Loucy (cell line): Measurements from ENCODE around the gene MTRF1L.

Experiments used
- H2AFZ ChIP-seq: fragments of 200-600 bp; sonication (generic); 2 replicates; pipeline ENCODE4 v1.6.0; 2016; ENCODE audit warnings: antibody characterized with exemption, mild to moderate bottlenecking, low read length, moderate library complexity
- H3F3A ChIP-seq: fragments of 200-600 bp; 2 replicates; pipeline ENCODE4 v1.6.0; 2016; ENCODE audit warnings: antibody characterized with exemption, low read depth, mild to moderate bottlenecking
- H3K27me3 ChIP-seq: fragments of 200-600 bp; sonication (generic); 2 replicates; pipeline ENCODE4 v1.6.1; 2014; ENCODE audit warnings: low read length, mild to moderate bottlenecking; ENCODE audit not compliant: insufficient read depth, poor library complexity, severe bottlenecking
- H3K36me3 ChIP-seq: fragments of 200-600 bp; sonication (generic); 2 replicates; pipeline ENCODE4 v1.6.1; 2016; ENCODE audit warnings: low read length; ENCODE audit not compliant: insufficient read depth
- H3K4me1 ChIP-seq: fragments of 200-600 bp; sonication (generic); 2 replicates; pipeline ENCODE4 v1.5.1; 2014; ENCODE audit warnings: low read length, mild to moderate bottlenecking; ENCODE audit not compliant: insufficient read depth, poor library complexity, severe bottlenecking
- H3K4me2 ChIP-seq: fragments of 200-600 bp; sonication (generic); 2 replicates; pipeline ENCODE4 v1.6.0; 2014; ENCODE audit warnings: antibody characterized with exemption, low read length, low read depth, mild to moderate bottlenecking; ENCODE audit not compliant: poor library complexity, severe bottlenecking
- H3K4me3 ChIP-seq: fragments of 200-600 bp; sonication (generic); 2 replicates; pipeline ENCODE4 v1.5.1; 2014; ENCODE audit warnings: low read length, mild to moderate bottlenecking, mixed read lengths; ENCODE audit not compliant: poor library complexity, severe bottlenecking
- H3K79me2 ChIP-seq: fragments of 200-600 bp; sonication (generic); 2 replicates; pipeline ENCODE4 v1.6.1; 2014; ENCODE audit warnings: low read length; ENCODE audit not compliant: insufficient read depth
- H3K9ac ChIP-seq: fragments of 200-600 bp; sonication (generic); 2 replicates; pipeline ENCODE4 v1.6.0; 2014; ENCODE audit warnings: mild to moderate bottlenecking, low read depth, low read length, moderate library complexity; ENCODE audit not compliant: poor library complexity, severe bottlenecking
- H3K9me2 ChIP-seq: fragments of 200-600 bp; sonication (generic); replicated peaks from 2 replicates; pipeline ENCODE4 v1.6.1; 2016; ENCODE audit warnings: low read depth, low read length, mixed read lengths
- H3K9me3 ChIP-seq: fragments of 200-600 bp; sonication (generic); 2 replicates; pipeline ENCODE4 v1.6.1; 2014; ENCODE audit warnings: mild to moderate bottlenecking, antibody characterized with exemption, low read length, low read depth; ENCODE audit not compliant: insufficient read depth
- H4K20me1 ChIP-seq: fragments of 200-600 bp; sonication (generic); 2 replicates; pipeline ENCODE4 v1.6.0; 2014; ENCODE audit warnings: antibody characterized with exemption, low read length, mild to moderate bottlenecking; ENCODE audit not compliant: insufficient read depth, poor library complexity, severe bottlenecking
- EZH2phosphoT487 ChIP-seq: fragments of 200-600 bp; IDR thresholded peaks from 2 replicates; pipeline ENCODE4 v1.6.1; 2018; ENCODE audit warnings: antibody characterized with exemption, mild to moderate bottlenecking, moderate library complexity, borderline replicate concordance
- TF ChIP-seq, protein P1 (sequence below): fragments of 200-600 bp; sonication (generic); conservative IDR thresholded peaks from 2 replicates; pipeline ENCODE4 v1.5.1; 2014; ENCODE audit warnings: mild to moderate bottlenecking, antibody characterized with exemption, low read length

MTRF1L gene

DNA sequence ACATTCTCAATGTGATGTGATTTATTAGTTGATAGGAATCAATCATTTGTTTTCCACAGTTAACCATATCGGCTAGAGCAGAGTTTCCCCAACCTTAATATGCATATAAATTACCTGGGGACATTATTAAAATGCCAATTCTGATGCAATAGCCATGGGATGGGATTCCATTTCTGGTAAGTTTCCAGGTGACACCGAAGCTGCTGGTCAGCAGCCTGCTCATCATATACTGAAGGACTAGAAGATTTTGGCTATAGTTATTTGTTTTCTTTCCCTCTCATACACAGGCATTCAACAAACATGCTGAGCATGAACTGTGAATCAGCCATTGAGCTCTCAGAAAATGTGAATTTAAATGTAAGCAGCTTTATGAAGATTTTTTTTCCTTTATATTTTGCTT, 55.5 kb downstream of the MTRF1L start:
- Histone ChIP-seq H3K79me2 (no peaks in the 10 kb centered on the region), H3K9ac (no peak overlapping the region), H3K4me1 (peaks cover 2% of the 10 kb centered on the region), H3K9me3 (no peaks in the 10 kb centered on the region), H3K36me3 (no peaks in the 10 kb centered on the region), H2AFZ (peak overlapping the region; percentile 87; the same call in 1 of the 2 replicates), H4K20me1 (no peaks in the 10 kb centered on the region), H3K27me3 (no peaks in the 10 kb centered on the region), H3K4me3 (no peak overlapping the region), H3K4me2 (no peak overlapping the region), H3K9me2 (no peaks in the 10 kb centered on the region), H3F3A (no peaks in the 10 kb centered on the region)
- no peak for TF ChIP-seq EZH2phosphoT487
- TF ChIP-seq, protein P1, sequence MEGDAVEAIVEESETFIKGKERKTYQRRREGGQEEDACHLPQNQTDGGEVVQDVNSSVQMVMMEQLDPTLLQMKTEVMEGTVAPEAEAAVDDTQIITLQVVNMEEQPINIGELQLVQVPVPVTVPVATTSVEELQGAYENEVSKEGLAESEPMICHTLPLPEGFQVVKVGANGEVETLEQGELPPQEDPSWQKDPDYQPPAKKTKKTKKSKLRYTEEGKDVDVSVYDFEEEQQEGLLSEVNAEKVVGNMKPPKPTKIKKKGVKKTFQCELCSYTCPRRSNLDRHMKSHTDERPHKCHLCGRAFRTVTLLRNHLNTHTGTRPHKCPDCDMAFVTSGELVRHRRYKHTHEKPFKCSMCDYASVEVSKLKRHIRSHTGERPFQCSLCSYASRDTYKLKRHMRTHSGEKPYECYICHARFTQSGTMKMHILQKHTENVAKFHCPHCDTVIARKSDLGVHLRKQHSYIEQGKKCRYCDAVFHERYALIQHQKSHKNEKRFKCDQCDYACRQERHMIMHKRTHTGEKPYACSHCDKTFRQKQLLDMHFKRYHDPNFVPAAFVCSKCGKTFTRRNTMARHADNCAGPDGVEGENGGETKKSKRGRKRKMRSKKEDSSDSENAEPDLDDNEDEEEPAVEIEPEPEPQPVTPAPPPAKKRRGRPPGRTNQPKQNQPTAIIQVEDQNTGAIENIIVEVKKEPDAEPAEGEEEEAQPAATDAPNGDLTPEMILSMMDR: no peak

DNA sequence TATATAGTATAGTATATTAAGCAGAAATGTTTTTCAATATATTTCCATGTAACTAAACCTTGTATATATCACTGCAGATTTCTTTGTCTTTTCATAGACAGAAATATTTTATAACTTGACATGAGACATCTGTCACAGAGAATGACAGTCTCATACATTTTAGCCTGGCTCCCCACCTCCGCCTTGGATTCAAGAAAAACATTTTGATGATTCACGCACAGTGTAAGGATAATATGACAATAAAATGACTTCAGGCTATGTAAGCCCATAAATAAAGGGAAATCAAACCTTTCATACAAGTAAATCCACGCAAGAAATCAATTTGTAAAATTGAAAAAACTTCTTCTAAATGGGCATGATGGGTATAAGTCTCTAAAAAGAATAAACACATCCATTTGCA, 56.0 kb downstream of the MTRF1L start:
- Histone ChIP-seq H4K20me1 (no peaks in the 10 kb centered on the region), H3K36me3 (no peaks in the 10 kb centered on the region), H3K4me1 (no peaks in the 10 kb centered on the region), H3F3A (no peaks in the 10 kb centered on the region), H3K27me3 (no peaks in the 10 kb centered on the region), H3K4me2 (no peak overlapping the region), H3K4me3 (no peak overlapping the region), H3K9ac (no peak overlapping the region), H2AFZ (no peak overlapping the region), H3K9me2 (no peaks in the 10 kb centered on the region), H3K9me3 (no peaks in the 10 kb centered on the region), H3K79me2 (no peaks in the 10 kb centered on the region)
- TF ChIP-seq EZH2phosphoT487: no peak
- TF ChIP-seq, protein P1: no peak

DNA sequence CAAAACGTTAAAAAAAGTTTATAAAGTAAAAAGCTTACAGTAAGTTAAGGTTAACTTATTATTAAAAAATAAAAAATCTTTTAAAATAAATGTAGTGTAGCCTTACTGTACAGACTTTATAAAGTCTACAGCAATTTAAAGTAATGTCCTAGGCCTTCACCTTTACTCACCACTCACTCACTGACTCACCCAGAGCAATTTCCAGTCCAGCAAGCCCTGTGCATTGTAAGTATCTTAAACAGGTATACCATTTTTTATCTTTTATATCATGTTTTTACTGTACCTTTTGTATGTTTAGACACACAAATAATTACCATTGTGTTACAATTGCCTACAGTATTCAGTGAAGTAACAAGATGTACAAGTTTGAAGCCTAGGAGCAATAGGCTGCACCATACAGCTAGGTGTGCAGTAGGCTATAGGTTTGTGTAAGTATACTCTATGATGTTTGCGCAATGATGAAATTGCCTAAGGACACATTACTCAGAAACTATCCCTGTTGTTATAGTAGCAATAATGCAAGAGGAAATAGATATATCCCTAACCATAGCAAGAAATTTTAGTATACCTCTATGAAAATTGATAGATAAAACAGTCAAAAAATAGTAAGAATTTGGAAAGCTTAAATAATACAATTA, 59.1 kb downstream of the MTRF1L start:
- no peak overlapping the region for H3K4me3 ChIP-seq
- no peak for TF ChIP-seq EZH2phosphoT487
- TF ChIP-seq, protein P1: no peak
- H3K79me2 ChIP-seq: no peaks in the 10 kb centered on the region
- no peaks in the 10 kb centered on the region for H3K27me3 ChIP-seq
- no peaks in the 10 kb centered on the region for H4K20me1 ChIP-seq
- no peaks in the 10 kb centered on the region for H3K36me3 ChIP-seq
- H2AFZ ChIP-seq: no peak overlapping the region
- no peak overlapping the region for H3K4me2 ChIP-seq
- no peaks in the 10 kb centered on the region for H3F3A ChIP-seq
- no peaks in the 10 kb centered on the region for H3K9me2 ChIP-seq
- H3K9ac ChIP-seq: no peak overlapping the region
- H3K9me3 ChIP-seq: no peaks in the 10 kb centered on the region
- no peaks in the 10 kb centered on the region for H3K4me1 ChIP-seq
